Mesothelial cell of epicardium (in vitro differentiated cells): ENCODE data around the gene NLRP10. TPM values are rescaled to one million over a fixed set of nuclear protein-coding genes. Genes with fewer than 3 reads are reported as not detected.

ENCODE experiments used
- DNase-seq, 2 experiments: peaks; one replicate each; pipeline ENCODE4 v3.0.0; 2021; ENCODE audit warnings: low spot score in 2 of 2; ENCODE audit not compliant: unreplicated experiment in 2 of 2
- H3K27ac Mint-ChIP-seq: 2 replicates; pipeline ENCODE4 v1.8.0; 2021; ENCODE audit warnings: mixed read lengths
- H3K27me3 Mint-ChIP-seq: 2 replicates; pipeline ENCODE4 v1.8.0; 2021; ENCODE audit warnings: low read depth, mixed read lengths
- H3K36me3 Mint-ChIP-seq: 2 replicates; pipeline ENCODE4 v1.8.0; 2021; ENCODE audit warnings: mixed read lengths
- H3K4me1 Mint-ChIP-seq: 2 replicates; pipeline ENCODE4 v1.8.0; 2021; ENCODE audit warnings: mixed read lengths
- H3K4me3 Mint-ChIP-seq: 2 replicates; pipeline ENCODE4 v1.8.0; 2021; ENCODE audit warnings: mild to moderate bottlenecking, moderate library complexity, mixed read lengths
- H3K9me3 Mint-ChIP-seq: 2 replicates; pipeline ENCODE4 v1.8.0; 2021; ENCODE audit warnings: mixed read lengths
- CTCF ChIP-seq: fragments of 200-600 bp; sonication (generic); IDR thresholded peaks from one replicate; pipeline ENCODE4 v1.5.0; 2021; ENCODE audit warnings: antibody characterized with exemption; ENCODE audit not compliant: unreplicated experiment
- total RNA-seq: library from RNA; stranded (reverse); gene quantifications from 3 replicates; pipeline ENCODE4 v1.2.1, GENCODE V29; 2021

Gene NLRP10
- total RNA-seq, 1 donor from 2014 or later = not detected

GRCh38 chr11:7941146-7941545 lies 24.1 kb downstream of the NLRP10 start:
- no peak for TF ChIP-seq CTCF
- Mint-ChIP-seq H3K27ac (no peak overlapping the region), H3K9me3 (peaks cover 27% of the 10 kb centered on the region), H3K4me3 (no peak overlapping the region), H3K36me3 (peaks cover 3% of the 10 kb centered on the region), H3K27me3 (no peaks in the 10 kb centered on the region), H3K4me1 (no peaks in the 10 kb centered on the region)
- no peak for DNase-seq

DNA sequence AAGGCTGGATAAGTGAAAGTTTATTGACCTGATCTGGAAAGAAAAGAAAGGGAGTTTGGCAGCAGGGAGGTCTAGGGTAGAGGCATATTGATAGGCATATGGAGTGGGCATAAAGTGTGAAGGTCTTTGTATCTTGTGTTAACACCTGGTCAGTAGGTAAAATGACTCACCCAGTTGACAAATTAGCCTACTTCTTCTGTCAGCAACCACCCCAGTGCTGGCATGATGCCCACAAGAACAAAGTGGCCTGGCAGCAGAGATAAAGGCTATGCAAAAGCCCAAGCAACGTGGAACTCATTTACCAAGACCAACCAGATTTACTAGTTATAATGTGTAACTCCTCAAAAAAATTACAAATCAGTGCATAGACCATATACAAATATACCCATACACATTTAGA lies 28.6 kb downstream of the NLRP10 start:
- TF ChIP-seq CTCF = no peak
- H3K27ac Mint-ChIP-seq = no peak overlapping the region
- no peak overlapping the region for H3K4me3 Mint-ChIP-seq
- no peak for DNase-seq
- H3K36me3 Mint-ChIP-seq = no peaks in the 10 kb centered on the region
- H3K4me1 Mint-ChIP-seq = no peaks in the 10 kb centered on the region
- H3K9me3 Mint-ChIP-seq = peaks cover 18% of the 10 kb centered on the region
- no peaks in the 10 kb centered on the region for H3K27me3 Mint-ChIP-seq

GRCh38 chr11:7931168-7931567 lies 34.1 kb downstream of the NLRP10 start, which contains the start of gene OR10A6:
OR10A6 (minus strand) TSS chr11:7931268; CDS start chr11:7928662, 2,606 bp downstream.
- Mint-ChIP-seq H3K27ac (no peak within 1 kb of the TSS), H3K36me3 (no peaks in the 10 kb centered on the region), H3K9me3 (peaks cover 16% of the 10 kb centered on the region), H3K4me3 (no peak within 1 kb of the TSS), H3K4me1 (no peaks in the 10 kb centered on the region), H3K27me3 (no peaks in the 10 kb centered on the region)
- no peak for TF ChIP-seq CTCF
- DNase-seq = no peak

- no peaks in the 10 kb centered on the region for H3K27me3 Mint-ChIP-seq
- H3K9me3 Mint-ChIP-seq = peaks cover 5% of the 10 kb centered on the region
- no peak overlapping the region for H3K27ac Mint-ChIP-seq
- no peak overlapping the region for H3K4me3 Mint-ChIP-seq
- no peak for DNase-seq
- H3K36me3 Mint-ChIP-seq = no peaks in the 10 kb centered on the region
- no peaks in the 10 kb centered on the region for H3K4me1 Mint-ChIP-seq
- TF ChIP-seq CTCF = no peak
Observed at GRCh38 chr11:7927635-7928034, 37.6 kb downstream of the NLRP10 start.

- no peaks in the 10 kb centered on the region for H3K36me3 Mint-ChIP-seq
- no peak for TF ChIP-seq CTCF
- no peak overlapping the region for H3K27ac Mint-ChIP-seq
- no peak for DNase-seq
- H3K4me1 Mint-ChIP-seq = no peaks in the 10 kb centered on the region
- no peaks in the 10 kb centered on the region for H3K27me3 Mint-ChIP-seq
- peaks cover 5% of the 10 kb centered on the region for H3K9me3 Mint-ChIP-seq
- no peak overlapping the region for H3K4me3 Mint-ChIP-seq
Observed at GRCh38 chr11:7924536-7924935, 40.7 kb downstream of the NLRP10 start.

GRCh38 chr11:7918141-7918540 lies 47.1 kb downstream of the NLRP10 start:
- peaks cover 7% of the 10 kb centered on the region for H3K36me3 Mint-ChIP-seq
- H3K27me3 Mint-ChIP-seq = no peaks in the 10 kb centered on the region
- DNase-seq = no peak
- TF ChIP-seq CTCF = no peak
- no peak overlapping the region for H3K27ac Mint-ChIP-seq
- H3K4me1 Mint-ChIP-seq = peaks cover 5% of the 10 kb centered on the region
- no peak overlapping the region for H3K4me3 Mint-ChIP-seq
- H3K9me3 Mint-ChIP-seq = peaks cover 11% of the 10 kb centered on the region
